OCI-LY3 (cell line): ENCODE measurements around the gene RPL7A.

Source experiments
- H2AFZ ChIP-seq: fragments of 200-600, 300-600 bp; shearing (Covaris generic); 2 replicates; pipeline ENCODE4 v1.6.0; 2014; ENCODE audit warnings: antibody characterized with exemption, low read depth, low read length
- H3K27ac ChIP-seq: fragments of 200-600, 300-600 bp; sonication (generic); 2 replicates; pipeline ENCODE4 v1.5.1; 2014; ENCODE audit warnings: mild to moderate bottlenecking, low read length, moderate library complexity, mixed read lengths
- H3K27me3 ChIP-seq: fragments of 200-600, 300-600 bp; sonication (generic); 2 replicates; pipeline ENCODE4 v1.6.1; 2014; ENCODE audit warnings: low read depth, low read length, mixed read lengths
- H3K36me3 ChIP-seq: fragments of 200-600, 300-600 bp; sonication (generic); replicated peaks from 2 replicates; pipeline ENCODE3; 2014; ENCODE audit warnings: low read depth, low read length, mixed read lengths
- H3K4me1 ChIP-seq: fragments of 300-600, 200-600 bp; sonication (generic); 2 replicates; pipeline ENCODE4 v1.6.1; 2014; ENCODE audit warnings: low read length, mixed read lengths
- H3K4me2 ChIP-seq: fragments of 200-600, 300-600 bp; sonication (generic); 2 replicates; pipeline ENCODE4 v1.6.1; 2014; ENCODE audit warnings: low read length, mixed read lengths
- H3K4me3 ChIP-seq: fragments of 300-600, 200-600 bp; sonication (generic); 2 replicates; pipeline ENCODE4 v1.5.1; 2014; ENCODE audit warnings: antibody characterized with exemption, mild to moderate bottlenecking, low read length, moderate library complexity
- H3K79me2 ChIP-seq: fragments of 300-600, 200-600 bp; shearing (Covaris generic); 2 replicates; pipeline ENCODE4 v1.6.1; 2014; ENCODE audit warnings: mild to moderate bottlenecking, low read length, mixed read lengths
- H3K9ac ChIP-seq: fragments of 300-600, 200-600 bp; shearing (Covaris generic); 2 replicates; pipeline ENCODE4 v1.6.0; 2014; ENCODE audit warnings: mild to moderate bottlenecking, low read length, moderate library complexity
- H3K9me3 ChIP-seq: fragments of 200-600, 300-600 bp; shearing (Covaris generic); 2 replicates; pipeline ENCODE4 v1.6.1; 2014; ENCODE audit warnings: low read length, mixed read lengths; ENCODE audit not compliant: insufficient read depth
- H4K20me1 ChIP-seq: fragments of 200-600, 300-600 bp; sonication (generic); 2 replicates; pipeline ENCODE4 v1.6.1; 2016; ENCODE audit warnings: low read length, mixed read lengths; ENCODE audit not compliant: insufficient read depth
- EZH2phosphoT487 ChIP-seq: fragments of 200-600 bp; shearing (Covaris generic); IDR thresholded peaks from 2 replicates; pipeline ENCODE4 v1.6.1; 2018; ENCODE audit warnings: antibody characterized with exemption, mixed run types, low read depth
- TF ChIP-seq, protein P1 (sequence below): fragments of 200-600, 300-600 bp; sonication (generic); IDR thresholded peaks from 2 replicates; pipeline ENCODE4 v1.5.1; 2014; ENCODE audit warnings: antibody characterized with exemption, low read length, low read depth

RPL7A gene

DNA sequence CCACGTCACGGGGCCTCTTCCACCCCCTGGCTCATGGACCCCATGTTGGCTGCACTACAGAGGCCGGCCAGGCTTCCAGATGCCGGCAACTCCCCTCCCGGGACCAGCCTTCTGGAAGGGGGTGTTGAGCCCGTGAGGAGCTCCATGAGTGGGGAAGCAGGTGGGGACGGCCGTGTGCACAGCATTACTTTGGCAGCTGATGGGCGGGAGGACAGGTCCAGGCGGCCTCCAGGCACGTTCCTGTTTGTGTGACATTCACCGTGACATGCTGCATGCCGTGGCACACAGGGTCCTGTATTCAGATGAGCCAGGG is 43.9 kb upstream of the RPL7A start:
- Histone ChIP-seq H2AFZ (no peak overlapping the region), H3K27me3 (peaks cover 11% of the 10 kb centered on the region; the same call in 1 of the 2 replicates), H3K36me3 (no peaks in the 10 kb centered on the region), H3K4me3 (no peak overlapping the region), H3K79me2 (no peaks in the 10 kb centered on the region), H3K4me1 (no peaks in the 10 kb centered on the region), H3K4me2 (no peak overlapping the region), H4K20me1 (no peaks in the 10 kb centered on the region), H3K9me3 (no peaks in the 10 kb centered on the region), H3K9ac (no peak overlapping the region), H3K27ac (no peak overlapping the region)
- no peak for TF ChIP-seq EZH2phosphoT487
- TF ChIP-seq, protein P1, sequence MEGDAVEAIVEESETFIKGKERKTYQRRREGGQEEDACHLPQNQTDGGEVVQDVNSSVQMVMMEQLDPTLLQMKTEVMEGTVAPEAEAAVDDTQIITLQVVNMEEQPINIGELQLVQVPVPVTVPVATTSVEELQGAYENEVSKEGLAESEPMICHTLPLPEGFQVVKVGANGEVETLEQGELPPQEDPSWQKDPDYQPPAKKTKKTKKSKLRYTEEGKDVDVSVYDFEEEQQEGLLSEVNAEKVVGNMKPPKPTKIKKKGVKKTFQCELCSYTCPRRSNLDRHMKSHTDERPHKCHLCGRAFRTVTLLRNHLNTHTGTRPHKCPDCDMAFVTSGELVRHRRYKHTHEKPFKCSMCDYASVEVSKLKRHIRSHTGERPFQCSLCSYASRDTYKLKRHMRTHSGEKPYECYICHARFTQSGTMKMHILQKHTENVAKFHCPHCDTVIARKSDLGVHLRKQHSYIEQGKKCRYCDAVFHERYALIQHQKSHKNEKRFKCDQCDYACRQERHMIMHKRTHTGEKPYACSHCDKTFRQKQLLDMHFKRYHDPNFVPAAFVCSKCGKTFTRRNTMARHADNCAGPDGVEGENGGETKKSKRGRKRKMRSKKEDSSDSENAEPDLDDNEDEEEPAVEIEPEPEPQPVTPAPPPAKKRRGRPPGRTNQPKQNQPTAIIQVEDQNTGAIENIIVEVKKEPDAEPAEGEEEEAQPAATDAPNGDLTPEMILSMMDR, result no peak

DNA sequence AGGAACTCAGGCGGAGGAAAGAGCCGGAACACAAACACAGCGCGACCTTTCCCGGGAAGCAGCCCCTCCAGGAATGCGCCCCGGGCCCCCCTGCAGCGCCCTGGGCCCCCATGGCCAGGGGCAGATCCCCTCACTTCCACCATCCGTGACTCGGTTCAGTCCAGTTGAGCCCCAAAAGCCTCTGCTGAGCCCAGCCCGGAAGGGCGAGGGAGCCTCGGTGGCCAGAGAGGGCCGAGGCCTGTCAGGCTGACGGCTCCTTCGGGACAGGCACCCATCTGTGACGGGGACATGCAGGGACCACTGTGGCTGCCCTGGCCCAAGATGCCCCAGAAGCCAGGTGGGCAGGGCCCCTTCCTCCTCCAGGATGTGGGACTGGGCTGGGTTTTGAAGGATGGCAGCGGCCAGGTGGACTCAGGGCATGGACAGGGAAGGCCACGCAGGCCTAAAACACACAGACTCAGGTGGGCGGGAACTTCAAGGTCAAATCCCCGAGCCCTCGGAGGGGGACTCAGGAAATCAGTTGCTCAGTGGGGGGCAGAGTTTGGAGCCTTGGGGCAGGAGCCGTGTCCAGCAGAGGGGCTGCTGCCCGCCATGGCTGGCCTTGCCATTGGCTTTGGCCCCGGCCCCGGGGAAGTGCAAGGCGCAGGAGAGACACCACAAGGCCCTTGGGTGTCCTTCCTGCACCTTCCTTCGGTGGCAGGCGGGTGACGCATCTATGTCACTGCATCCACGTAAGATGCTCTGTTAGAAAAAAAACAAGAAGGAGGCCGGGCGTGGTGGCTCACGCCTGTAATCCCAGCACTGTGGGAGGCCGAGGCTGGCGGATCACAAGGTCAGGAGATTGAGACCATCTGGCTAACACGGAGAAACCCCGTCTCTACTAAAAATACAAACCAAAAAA is 43.3 kb upstream of the RPL7A start:
- Histone ChIP-seq H2AFZ (no peak overlapping the region), H3K4me1 (no peaks in the 10 kb centered on the region), H3K27ac (no peak overlapping the region), H3K9ac (no peak overlapping the region), H4K20me1 (no peaks in the 10 kb centered on the region), H3K4me3 (no peak overlapping the region), H3K36me3 (no peaks in the 10 kb centered on the region), H3K27me3 (peaks cover 6% of the 10 kb centered on the region; the same call in 1 of the 2 replicates), H3K79me2 (no peaks in the 10 kb centered on the region), H3K4me2 (no peak overlapping the region), H3K9me3 (no peaks in the 10 kb centered on the region)
- TF ChIP-seq, protein P1, result no peak
- no peak for TF ChIP-seq EZH2phosphoT487

DNA sequence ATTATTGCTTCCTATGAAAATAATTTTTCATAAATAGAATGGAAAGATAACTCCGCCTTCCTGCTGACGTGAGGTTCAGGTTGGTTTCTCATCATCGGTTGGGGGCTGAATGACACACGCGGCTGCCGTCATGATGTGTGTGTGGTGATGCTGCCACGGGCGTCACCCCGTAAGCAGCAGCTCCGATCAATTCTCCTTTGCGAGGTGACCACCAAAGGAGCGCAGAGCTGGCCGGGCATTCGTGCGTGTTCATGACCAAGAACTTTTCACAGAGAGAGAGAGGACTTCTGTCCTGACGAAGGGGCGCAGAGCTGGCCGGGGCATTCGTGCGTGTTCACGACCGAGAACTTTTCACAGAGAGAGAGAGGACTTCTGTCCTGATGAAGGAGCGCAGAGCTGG is 42.3 kb upstream of the RPL7A start:
- no peak for TF ChIP-seq EZH2phosphoT487
- TF ChIP-seq, protein P1, result no peak
- Histone ChIP-seq H3K79me2 (no peaks in the 10 kb centered on the region), H3K36me3 (no peaks in the 10 kb centered on the region), H3K4me2 (no peak overlapping the region), H3K4me1 (no peaks in the 10 kb centered on the region), H3K27me3 (peaks cover 4% of the 10 kb centered on the region; the same call in 1 of the 2 replicates), H4K20me1 (no peaks in the 10 kb centered on the region), H3K4me3 (no peak overlapping the region), H2AFZ (no peak overlapping the region), H3K9me3 (no peaks in the 10 kb centered on the region), H3K9ac (no peak overlapping the region), H3K27ac (no peak overlapping the region)

DNA sequence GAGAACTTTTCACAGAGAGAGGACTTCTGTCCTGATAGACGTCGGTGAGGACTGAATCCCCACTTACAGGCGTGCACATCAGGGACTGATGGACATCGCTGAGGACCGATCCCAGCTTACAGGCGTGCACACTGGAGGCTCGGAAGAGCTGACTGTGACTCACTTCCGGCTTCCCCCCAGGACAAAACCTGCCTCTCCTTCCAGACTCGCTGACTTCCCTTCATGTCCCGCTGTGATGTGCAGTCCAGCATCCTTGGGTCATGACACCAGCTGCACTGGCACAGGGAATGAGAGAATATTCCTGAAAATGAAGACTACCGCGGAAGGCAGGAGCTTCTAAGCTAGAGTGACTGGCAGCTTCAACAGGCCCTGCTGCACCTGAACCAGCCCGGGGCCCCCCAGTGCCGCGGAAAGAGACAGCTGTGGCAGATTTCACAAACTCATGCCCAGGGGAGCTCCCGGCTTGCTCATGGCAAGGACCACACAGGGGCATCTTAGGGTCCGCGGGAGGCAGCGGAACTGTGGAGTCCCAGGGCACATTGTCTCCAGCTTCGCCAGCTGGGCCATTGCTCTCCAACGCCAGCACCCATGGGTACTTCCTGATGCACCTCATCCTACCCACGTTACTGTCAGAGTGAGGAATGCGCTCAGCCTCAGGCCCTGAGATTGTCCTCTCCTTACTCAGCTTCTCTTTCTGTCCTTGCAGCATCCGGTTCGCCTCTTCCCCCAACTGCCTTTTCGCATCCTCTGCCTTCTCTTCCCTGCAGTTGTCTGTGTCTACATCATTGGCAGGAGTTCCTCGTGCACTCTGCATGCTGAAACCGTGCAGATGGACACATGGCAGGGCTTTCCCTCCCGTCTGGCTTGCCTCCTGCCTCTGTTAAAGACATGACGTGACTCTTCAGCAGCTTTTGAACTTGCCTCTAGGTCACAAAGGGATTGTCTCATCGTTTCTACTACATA is 41.5 kb upstream of the RPL7A start:
- H3K4me1 ChIP-seq, result no peaks in the 10 kb centered on the region
- no peak overlapping the region for H2AFZ ChIP-seq
- H4K20me1 ChIP-seq, result no peaks in the 10 kb centered on the region
- H3K79me2 ChIP-seq, result no peaks in the 10 kb centered on the region
- no peak overlapping the region for H3K27ac ChIP-seq
- H3K36me3 ChIP-seq, result no peaks in the 10 kb centered on the region
- no peaks in the 10 kb centered on the region for H3K9me3 ChIP-seq
- H3K4me2 ChIP-seq, result no peak overlapping the region
- no peak overlapping the region for H3K4me3 ChIP-seq
- peaks cover 4% of the 10 kb centered on the region; the same call in 1 of the 2 replicates for H3K27me3 ChIP-seq
- H3K9ac ChIP-seq, result no peak overlapping the region
- TF ChIP-seq, protein P1, result no peak
- no peak for TF ChIP-seq EZH2phosphoT487
